Skin of body (tissue), 2 donors: ENCODE data around the gene ANO1. TPM values are rescaled to one million over a fixed set of nuclear protein-coding genes. Genes with fewer than 3 reads are reported as not detected.
"Not testable (repeated sequence)": the region's sequence is repeated elsewhere in the genome, so short reads cannot be mapped to it uniquely, and the experiment has no call there.

ENCODE experiments used
- DNase-seq: peaks from one replicate; lab custom pipeline; 2025; lab: John Stamatoyannopoulos, UW
- total RNA-seq: library from RNA; depleted of rRNA; stranded (reverse); fragments of >200 nt; gene quantifications from one replicate; pipeline ENCODE4 v1.2.3, GENCODE V29; 2014

Gene ANO1
- 6.8 TPM for total RNA-seq

GRCh38 chr11:70078095-70078780 is at the start of gene ANO1:
Gene ANO1, plus strand, starts transcription at chr11:70078317. Its CDS starts 290 bp downstream, at chr11:70078607.
- no peak for DNase-seq

- DNase-seq: no peak
These were observed 48.8 kb upstream of the ANO1 start for GRCh38 chr11:70029115-70029860.

DNA sequence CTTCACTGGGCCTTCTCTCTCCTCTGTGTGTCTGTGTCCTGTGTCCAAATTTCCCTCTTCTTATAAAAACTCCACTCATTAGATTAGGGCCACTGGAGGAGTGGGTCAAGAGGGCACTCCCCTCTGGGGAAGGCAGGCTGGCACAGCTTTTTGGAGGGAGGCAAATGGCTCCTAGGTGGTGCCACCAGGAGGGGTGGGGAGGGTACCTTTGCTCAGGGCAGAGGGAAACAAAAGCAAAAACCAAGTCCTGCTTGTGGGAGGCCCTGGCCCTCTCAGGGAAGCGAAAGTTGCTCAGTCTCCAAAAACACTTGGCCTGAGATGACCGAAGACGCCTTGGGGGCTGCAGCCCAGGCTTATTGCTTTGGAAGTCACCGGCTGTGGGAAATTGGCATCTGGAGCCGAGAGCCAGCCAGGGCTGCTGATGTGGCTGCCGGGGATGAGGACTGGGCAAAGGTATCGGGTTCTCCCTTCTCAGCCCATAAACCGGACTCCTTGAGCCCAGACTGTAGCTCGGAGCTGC is 48.2 kb upstream of the ANO1 start:
- no peak for DNase-seq

GRCh38 chr11:70030412-70030811 is 47.7 kb upstream of the ANO1 start:
- DNase-seq: no peak

DNA sequence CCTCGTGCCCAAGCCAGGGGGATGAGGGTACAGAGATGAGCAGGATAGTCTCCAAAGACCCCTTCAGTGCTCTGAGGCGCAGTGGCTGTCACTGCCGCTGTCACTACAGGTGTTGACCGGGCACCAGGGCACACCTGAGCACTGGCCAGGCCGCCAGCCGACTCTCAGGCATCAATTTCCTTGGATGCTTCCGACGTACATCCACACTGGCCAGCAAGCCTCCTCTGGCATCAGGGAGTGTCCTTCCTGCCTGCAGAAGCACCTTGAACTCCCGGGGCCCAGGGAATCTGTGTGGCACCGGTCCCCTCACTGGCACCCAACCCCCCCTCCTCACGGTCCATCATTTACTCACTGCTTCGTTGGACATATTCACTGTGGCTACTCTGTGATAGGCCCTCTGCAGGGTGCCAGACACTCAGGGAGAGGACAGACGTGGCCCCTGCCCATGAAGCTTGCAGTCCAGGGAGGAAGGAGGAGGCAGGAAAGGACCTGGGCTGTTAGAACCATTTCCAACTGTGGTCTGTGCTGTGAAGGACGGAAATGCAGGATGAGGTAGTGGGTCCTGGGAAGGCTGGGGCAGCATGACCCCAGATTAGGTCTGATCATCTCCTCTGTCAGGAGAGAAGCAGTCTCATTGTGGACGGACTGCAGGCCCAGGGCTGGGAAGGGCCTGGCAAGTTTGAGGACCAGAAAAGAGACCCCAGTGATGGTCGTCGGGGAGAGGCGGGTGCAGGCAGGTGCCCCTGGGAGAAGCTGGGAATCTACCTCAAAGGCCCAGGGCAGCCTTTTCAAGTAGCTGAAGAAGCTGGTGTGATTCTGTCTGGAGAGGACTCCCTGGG is 46.3 kb upstream of the ANO1 start:
- no peak for DNase-seq

- DNase-seq: no peak
These were observed 45.7 kb upstream of the ANO1 start for GRCh38 chr11:70032470-70032795.

- DNase-seq: no peak
These were observed 45.0 kb upstream of the ANO1 start for GRCh38 chr11:70032943-70033710.

DNA sequence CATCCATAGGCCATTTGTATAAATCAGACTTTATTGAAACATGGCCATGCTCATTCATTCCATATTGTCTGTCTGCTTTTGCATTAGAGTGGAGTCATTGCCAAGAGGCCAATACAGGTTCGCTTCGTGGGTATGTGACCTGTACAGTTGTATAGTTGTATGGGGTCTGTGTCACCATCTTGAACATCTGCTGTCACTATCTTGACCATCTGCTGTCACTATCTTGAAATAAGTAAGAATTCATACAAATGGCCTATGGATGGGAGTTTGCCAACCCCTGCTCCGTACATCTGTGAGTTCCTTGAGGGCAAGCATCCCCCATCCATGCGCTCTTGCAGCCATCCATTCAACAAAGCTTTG is 44.4 kb upstream of the ANO1 start:
- no peak for DNase-seq

- no peak for DNase-seq
These were observed 43.3 kb upstream of the ANO1 start for GRCh38 chr11:70034740-70035365.

GRCh38 chr11:70035665-70036064 is 42.5 kb upstream of the ANO1 start:
- not testable (repeated sequence) for DNase-seq

DNA sequence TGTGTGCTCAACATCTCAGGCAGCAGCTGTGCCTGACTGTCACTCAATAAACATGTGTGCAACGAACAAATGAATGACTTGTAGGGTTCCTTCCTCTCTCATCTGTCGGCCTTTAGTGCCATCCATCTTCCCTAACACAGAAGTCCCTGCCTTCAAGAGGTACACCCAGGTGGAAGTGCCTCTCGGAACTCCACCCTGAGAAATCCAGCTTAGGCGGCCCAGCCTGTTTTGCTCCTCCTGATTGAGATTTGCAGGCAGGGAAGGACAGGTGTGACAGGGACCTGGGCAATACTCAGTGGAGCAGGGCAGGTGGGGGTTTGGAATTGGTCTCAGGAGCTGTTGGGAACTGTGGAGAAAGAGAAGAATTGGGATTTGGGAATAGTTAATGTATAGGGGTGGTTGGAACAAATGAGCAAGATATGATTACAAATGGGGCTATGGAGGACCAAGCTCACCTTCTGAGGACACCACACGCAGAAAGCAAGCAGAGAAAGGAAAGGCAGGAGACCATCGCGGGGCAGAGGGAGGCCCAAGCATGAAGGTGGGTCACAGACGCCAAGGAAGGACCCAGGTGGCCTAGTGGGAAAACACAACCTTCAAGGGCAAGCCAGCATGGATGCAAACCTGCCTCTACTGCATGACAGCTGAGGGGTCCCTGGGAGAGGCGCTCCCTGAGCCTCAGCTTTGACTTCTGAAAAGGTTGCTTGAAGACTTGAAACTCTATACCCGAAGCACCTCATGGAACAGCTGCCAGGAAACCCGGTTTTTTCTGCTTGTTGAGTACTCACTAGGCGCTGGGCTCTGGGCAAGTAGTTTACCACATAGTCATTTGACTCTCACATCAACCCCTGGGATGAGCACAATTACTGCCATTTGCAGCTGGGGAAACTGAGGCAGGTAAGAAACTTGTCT is 40.9 kb upstream of the ANO1 start:
- no peak for DNase-seq

DNA sequence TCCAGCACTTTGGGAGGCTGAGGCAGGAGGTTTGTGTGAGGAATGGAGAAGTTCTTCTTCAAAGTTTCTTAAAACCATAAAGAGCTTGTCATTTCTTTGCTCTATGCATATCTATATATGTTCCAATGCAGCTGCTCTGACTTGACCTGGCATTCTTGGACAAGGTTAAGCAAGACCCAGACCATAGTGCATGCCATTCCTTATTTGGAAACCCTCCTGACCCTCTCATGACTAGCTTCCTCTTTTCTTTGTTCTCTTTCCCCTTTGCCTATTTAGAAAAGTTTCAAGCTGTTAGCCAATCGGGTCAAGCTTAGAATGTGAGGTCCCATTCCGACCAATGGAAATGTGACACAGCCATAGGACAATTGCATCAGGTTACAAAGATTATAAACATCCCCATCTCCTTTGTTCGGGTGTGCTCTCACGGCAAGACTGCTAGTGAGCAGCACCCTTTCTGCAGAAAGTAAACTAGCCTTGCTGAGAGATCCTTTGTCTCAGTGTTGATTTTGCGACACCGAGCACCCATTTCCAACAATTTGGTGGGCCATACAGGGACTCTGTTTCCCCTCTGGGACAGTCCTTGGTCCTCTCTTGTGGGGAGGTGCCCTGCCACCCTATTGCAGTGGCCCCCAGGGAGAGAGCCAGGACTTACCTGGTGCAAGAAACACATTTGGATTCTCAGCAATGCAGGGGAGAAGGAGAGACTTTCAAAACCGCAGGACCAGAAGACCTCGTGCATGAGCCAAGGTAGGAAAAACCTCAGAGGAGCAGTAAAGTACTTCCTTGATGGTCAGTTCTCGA is 39.9 kb upstream of the ANO1 start:
- DNase-seq: no peak

GRCh38 chr11:70040452-70040851 is 37.7 kb upstream of the ANO1 start:
- DNase-seq: no peak

GRCh38 chr11:70040869-70041501 is 37.1 kb upstream of the ANO1 start:
- no peak for DNase-seq

- no peak for DNase-seq
These were observed 34.6 kb upstream of the ANO1 start for GRCh38 chr11:70043482-70043881.

GRCh38 chr11:70046089-70046488 is 32.0 kb upstream of the ANO1 start:
- no peak for DNase-seq

DNA sequence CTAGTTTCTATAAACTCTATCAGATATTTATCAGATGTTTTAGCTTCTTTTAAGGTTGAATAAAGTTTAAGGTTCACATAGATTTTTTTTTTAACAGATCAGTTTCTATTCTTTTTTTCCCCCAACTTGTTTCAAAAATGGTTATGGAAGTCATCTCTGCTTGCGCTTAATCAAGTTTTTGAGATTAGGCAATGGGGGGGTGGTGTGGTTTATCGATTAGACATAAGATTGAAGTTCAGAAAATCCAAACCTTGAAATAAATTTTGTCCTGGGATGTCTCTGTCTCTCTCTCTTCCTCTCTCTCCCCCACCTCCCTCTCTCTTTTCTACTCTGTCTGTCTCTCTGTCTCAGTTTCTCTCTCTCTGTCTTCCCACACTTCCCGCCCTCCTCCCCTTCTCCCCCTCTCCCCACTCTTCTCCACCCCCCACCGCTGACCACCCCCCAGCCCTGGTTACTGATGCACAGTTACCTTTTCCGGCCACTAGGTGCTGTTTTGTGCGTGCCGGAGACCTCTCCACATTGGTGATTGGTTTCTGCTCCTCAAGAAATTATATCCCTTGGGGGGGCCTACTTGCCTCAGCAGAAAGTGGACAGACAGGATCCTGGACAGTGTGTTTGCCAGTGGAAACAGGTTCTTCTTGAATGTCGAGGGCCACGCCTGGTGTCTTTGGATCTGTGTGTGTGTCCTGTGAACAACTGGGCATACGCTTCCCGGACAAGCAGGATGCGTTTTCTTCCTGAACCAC is 29.7 kb upstream of the ANO1 start:
- DNase-seq: no peak

- DNase-seq: no peak
These were observed 29.1 kb upstream of the ANO1 start for GRCh38 chr11:70049045-70049444.
